Activated T-helper 1 cell treated with anti-CD3 and anti-CD28 coated beads, Interleukin-2, amount 50 U/mL, for 16 hours (primary cell): ENCODE data around the gene MYL5.
"Not testable (repeated sequence)": the region's sequence is repeated elsewhere in the genome, so short reads cannot be mapped to it uniquely, and the experiment has no call there.

ENCODE experiments used
- DNase-seq, 2 donors: peaks; one replicate each; pipeline ENCODE4 v3.0.0-alpha.2; 2020; ENCODE audit warnings: low read depth in 1 of 2, low spot score in 1 of 2

The MYL5 gene

DNA sequence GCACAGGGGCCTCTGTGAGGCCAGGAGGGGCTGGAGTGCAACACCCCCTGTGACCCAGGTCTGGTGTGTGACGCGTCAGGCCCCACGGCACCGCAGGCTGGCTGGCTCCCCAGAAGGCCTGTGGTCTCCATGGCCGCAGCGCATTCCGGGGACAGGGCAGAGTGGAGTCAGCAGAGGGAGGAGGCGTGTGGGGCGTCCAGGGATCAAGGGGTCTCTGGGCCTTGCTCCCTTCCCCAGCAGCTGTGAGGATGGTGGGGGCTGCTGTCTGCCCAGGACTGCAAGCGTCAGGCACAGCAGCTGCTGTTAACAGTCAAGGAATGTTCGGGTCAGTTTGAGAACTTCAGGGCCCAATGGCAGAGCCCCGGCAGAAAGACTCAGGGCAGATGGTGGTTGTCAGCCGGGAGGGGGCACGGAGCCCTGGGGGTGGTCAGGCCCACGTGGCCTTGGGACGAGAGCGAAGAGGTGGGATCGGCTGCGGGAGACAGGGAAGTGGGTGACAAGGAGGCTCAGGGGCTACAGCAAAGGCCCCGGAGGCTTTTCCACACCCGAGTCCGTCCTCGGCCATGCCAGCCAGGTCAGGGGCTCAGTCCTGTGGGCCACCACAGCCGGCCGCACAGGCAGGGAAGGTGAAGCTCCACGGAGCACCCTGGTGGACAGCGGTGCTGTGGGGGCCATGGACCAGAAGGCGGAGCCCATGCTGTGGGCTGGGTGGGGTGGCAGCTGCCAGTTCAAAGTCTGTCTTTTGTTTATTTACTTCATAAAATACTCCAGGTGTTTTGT lies 49.6 kb downstream of the MYL5 start:
- no peak for DNase-seq

DNA sequence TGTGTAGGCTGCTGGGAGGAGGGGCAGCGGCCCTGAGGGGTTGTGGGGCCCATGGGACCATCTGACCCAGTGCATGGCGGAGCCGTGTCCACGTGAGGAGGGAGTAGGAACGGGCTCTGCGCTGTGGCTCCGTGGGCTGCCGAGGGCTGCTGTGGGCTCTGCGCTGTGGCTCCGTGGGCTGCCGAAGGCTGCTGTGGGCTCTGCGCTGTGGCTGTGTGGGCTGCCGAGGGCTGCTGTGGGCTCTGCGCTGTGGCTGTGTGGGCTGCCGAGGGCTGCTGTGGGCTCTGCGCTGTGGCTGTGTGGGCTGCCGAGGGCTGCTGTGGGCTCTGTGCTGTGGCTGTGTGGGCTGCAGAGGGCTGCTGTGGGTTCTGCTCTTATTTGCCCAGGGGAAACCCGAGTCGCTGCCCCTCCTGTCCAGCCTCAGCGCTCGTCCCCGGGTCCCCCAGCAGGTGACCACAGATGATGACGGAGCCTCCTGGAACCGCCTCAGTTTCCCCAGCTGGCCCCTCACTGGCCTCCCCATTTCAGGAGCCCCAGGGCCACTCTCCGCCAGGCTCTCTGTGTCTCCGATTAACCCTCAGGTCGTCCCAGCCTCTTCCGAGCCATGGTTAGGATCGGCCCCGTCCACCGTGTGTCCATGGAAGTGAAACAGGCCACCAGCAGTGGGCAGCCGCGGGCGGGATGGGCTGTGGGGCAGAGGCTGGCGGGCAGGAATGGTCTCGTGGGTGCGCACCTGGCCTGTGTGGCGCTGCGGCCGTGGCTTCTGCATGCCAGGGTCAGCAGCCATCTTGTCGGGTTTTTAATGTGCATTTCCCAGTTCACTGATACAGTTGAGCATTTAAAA lies 51.3 kb downstream of the MYL5 start:
- DNase-seq, result no peak

DNA sequence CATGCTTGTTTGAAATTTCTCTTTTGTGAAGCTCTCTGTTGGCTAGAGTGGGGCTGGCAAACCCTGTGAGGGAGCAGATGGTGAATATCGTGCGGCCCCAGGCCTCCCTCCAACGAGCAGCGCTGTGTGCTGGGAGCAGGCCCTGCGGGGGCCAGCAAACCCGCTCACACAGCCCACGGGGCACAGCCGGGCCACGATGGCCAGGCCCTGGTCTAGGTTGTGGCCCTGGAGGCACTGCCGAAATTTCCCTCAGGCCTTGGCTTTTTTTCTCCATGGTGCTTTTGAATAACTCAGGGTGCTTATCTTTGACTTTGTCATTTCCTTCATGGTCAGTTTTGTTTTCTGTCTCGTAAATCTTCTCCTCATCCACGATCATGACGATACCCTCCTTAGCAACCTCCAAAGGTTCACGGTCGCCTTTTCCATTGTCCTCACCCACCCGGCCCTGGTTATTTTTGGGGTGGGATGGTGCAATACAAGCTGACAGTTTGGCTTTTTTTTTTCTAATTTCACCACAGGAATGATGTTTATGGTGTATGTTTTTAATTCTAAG lies 52.0 kb downstream of the MYL5 start:
- DNase-seq, result no peak

- no peak for DNase-seq
Observed at GRCh38 chr4:726838-727237, 52.5 kb downstream of the MYL5 start.

GRCh38 chr4:727576-727975 lies 53.2 kb downstream of the MYL5 start:
- DNase-seq, result no peak

DNA sequence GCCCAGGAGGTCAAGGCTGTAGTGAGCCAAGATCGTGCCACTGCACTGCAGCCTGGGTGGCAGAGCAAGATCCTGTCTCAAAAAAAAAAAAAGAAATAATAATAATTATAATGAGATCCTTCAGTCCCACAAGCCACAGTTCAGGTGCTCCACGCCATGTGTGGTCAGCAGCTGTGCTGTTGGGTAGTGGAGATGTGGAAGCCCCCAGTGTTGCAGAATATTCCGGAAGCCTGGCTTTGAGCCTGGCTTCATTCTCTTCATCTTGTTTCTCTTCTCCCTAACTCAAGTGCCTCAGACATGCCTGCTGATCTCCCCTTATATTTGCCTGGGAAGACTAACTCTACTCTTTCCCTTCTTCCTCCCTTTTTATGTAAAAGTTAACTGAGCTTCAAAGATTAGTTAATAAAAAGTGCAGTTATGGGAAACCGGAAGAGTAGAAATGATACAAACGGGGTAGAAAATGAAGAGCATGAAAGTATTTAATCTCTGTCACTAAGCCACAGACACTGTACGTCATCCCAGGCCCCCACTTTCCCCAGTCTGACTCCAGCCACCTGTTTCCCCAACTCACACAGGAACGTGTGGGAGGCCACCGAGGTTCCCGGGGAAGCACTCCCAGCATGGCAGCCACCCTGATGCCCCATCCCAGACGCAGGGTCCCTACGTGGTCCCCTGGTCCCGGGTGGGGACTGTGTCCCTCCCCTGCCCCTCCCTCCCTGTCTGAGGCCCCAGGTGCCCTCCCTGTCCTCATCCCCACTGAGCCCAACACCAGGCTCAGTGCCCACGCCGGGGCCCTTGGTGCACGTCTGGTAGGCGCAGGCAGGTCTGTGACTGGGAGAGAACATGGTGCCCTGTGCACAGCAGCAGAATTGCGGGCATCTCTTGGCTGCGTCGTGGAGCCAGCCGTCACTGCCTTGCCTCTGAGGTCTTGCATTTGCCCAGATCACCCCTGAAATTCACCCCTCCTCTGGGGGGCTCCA lies 55.3 kb downstream of the MYL5 start:
- no peak for DNase-seq

DNA sequence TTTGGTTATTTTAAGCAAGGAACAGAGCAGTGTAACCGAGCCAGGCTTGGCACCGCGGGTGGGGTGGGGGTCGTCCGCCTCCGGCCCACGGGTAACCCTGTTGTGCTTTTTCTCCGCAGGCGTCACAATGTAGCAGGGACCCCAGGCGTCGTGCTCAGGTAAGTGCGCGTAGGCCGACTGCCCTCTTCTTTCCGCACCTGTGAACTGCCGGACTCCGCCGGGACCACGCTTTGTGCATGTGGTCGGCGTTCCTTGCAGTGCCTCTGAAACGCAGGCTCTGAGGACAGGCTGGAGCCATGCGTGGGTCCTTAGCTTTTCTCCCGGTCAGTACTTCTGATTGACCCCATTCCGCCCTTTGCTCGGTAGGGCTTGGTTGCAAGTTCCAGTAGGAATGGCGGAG lies 56.2 kb downstream of the MYL5 start:
- no peak for DNase-seq

- DNase-seq, result not testable (repeated sequence)
Observed at GRCh38 chr4:730946-731904, 56.9 kb downstream of the MYL5 start.
